ENCODE results near the gene ZMIZ1.

GRCh38 chr10:79329529-79329928 lies 260.8 kb downstream of the ZMIZ1 start:
- no peak for TF ChIP-seq CTCF (IDR thresholded peaks at IDR 0.05)
- TF ChIP-seq TCF7L2 (IDR thresholded peaks at IDR 0.05; ENCODE audit: low read depth, low read length), result no peak
- TF ChIP-seq REST (IDR thresholded peaks at IDR 0.05; ENCODE audit: insufficient read depth in 1 of 2, low read depth in 2 of 2, low read length in 1 of 2), result no peak
